22Rv1 (cell line): Measurements from ENCODE around the gene CFDP1.

Source experiments
- CTCF ChIP-seq: fragments of 450-650 bp; IDR thresholded peaks from 2 replicates; pipeline ENCODE4 v1.5.1; 2017; ENCODE audit warnings: mild to moderate bottlenecking
- ZFX ChIP-seq: fragments of 450-650 bp; IDR thresholded peaks from 2 replicates; pipeline ENCODE4 v1.6.1; 2017; ENCODE audit warnings: antibody characterized with exemption, borderline replicate concordance

- TF ChIP-seq ZFX (no peak), CTCF (no peak)
These were observed 169.3 kb downstream of the CFDP1 start for GRCh38 chr16:75263963-75264445.
